GM12878 (cell line): ENCODE measurements around the gene CHAMP1. TPM values are rescaled to one million over a fixed set of nuclear protein-coding genes. Genes with fewer than 3 reads are reported as not detected.

Source experiments
- ATAC-seq: fragments of 200-7000 bp; cut with Tn5 transposase; 3 replicates; pipeline ENCODE4 v1.9.1; 2020; ENCODE audit warnings: mild to moderate bottlenecking, moderate library complexity
- BruUV-seq: library from RNA; stranded (reverse); fragments of 400-500 nt; replicated peaks from 2 replicates; lab custom pipeline; 2021; lab: Mats Ljungman, UMichigan
- CTCF ChIA-PET: fragments of 300-600 bp; sonication (Branson Sonifier 250); formaldehyde crosslinking; extraction: SDS; loops from one replicate; lab custom pipeline; 2021; ENCODE audit warnings: inconsistent platforms; lab: Yijun Ruan, JAX
- POLR2A ChIA-PET: fragments of 350-600 bp; formaldehyde crosslinking; extraction: SDS; loops from one replicate; lab custom pipeline; 2021; ENCODE audit warnings: inconsistent platforms; lab: Charles Lee
- RAD21 ChIA-PET: fragments of 300-600 bp; sonication (Branson Sonifier 250); formaldehyde crosslinking; loops from one replicate; lab custom pipeline; 2023; ENCODE audit warnings: antibody characterized with exemption; ENCODE audit not compliant: unreplicated experiment; lab: Charles Lee
- SMC1A ChIA-PET: fragments of 300-600 bp; sonication (Branson Sonifier 250); formaldehyde crosslinking; loops from one replicate; lab custom pipeline; 2023; ENCODE audit not compliant: unreplicated experiment, uncharacterized antibody; lab: Charles Lee
- DNase-seq: peaks from one replicate; pipeline ENCODE4 v3.0.0-alpha.2; 2011; ENCODE audit warnings: low read depth, low spot score
- FAIRE-seq: peaks from 3 replicates; lab custom pipeline; 2011; peaks lifted over from hg19 to GRCh38; lab: Jason Lieb, UNC
- H2AFZ ChIP-seq: 2 replicates; pipeline ENCODE4 v1.6.0; 2011; ENCODE audit warnings: low read depth, low read length, control low read depth; ENCODE audit not compliant: control insufficient read depth
- H3K27ac ChIP-seq: 2 replicates; pipeline ENCODE4 v1.5.1; 2011; ENCODE audit warnings: control low read depth; ENCODE audit not compliant: control insufficient read depth, insufficient read depth
- H3K27me3 ChIP-seq, 2 experiments: replicated peaks in 1 of 2; 2 replicates each; pipeline versions ENCODE4 v1.6.0 to v1.6.1; 2011; ENCODE audit warnings: low read length in 1 of 2; ENCODE audit not compliant: control insufficient read depth in 2 of 2, insufficient read depth in 2 of 2
- H3K36me3 ChIP-seq, 2 experiments: 2 replicates each; pipeline ENCODE4 v1.5.1; 2011; ENCODE audit warnings: low read length in 1 of 2; ENCODE audit not compliant: control insufficient read depth in 2 of 2, insufficient read depth in 2 of 2
- H3K4me1 ChIP-seq: 2 replicates; pipeline ENCODE4 v1.6.1; 2011; ENCODE audit warnings: mild to moderate bottlenecking, low read length, moderate library complexity, mixed read lengths; ENCODE audit not compliant: control insufficient read depth, insufficient read depth
- H3K4me2 ChIP-seq: 2 replicates; pipeline ENCODE4 v1.6.0; 2011; ENCODE audit warnings: control low read depth; ENCODE audit not compliant: control insufficient read depth, insufficient read depth
- H3K4me3 ChIP-seq: fragments of 200-600 bp; sonication (generic); 2 replicates; pipeline ENCODE4 v1.5.1; 2016
- H3K79me2 ChIP-seq: 2 replicates; pipeline ENCODE4 v1.6.0; 2011; ENCODE audit warnings: low read length; ENCODE audit not compliant: control insufficient read depth, insufficient read depth
- H3K9ac ChIP-seq: 2 replicates; pipeline ENCODE4 v1.8.0; 2011; ENCODE audit warnings: low read length, control low read depth, mixed read lengths; ENCODE audit not compliant: control insufficient read depth, insufficient read depth
- H3K9me3 ChIP-seq: replicated peaks from 3 replicates; pipeline ENCODE4 v1.5.1; 2011; ENCODE audit warnings: mild to moderate bottlenecking, low read length; ENCODE audit not compliant: control insufficient read depth, insufficient read depth
- H4K20me1 ChIP-seq: 2 replicates; pipeline ENCODE4 v1.6.0; 2011; ENCODE audit not compliant: control insufficient read depth, insufficient read depth
- BMI1 ChIP-seq: fragments of 450-650 bp; IDR thresholded peaks from 2 replicates; pipeline ENCODE4 v1.6.1; 2016; ENCODE audit warnings: mild to moderate bottlenecking, moderate library complexity, borderline replicate concordance
- CREM ChIP-seq: IDR thresholded peaks from 2 replicates; pipeline ENCODE4 v1.6.1; 2014; ENCODE audit warnings: antibody characterized with exemption, low read depth
- ETV6 ChIP-seq, 2 experiments: fragments of 450-650 bp in 1 of 2; IDR thresholded peaks in 1 of 2; conservative IDR thresholded peaks in 1 of 2; 2 replicates each; pipeline ENCODE4 v1.6.1; 2014; ENCODE audit warnings: antibody characterized with exemption in 1 of 2, borderline replicate concordance in 1 of 2, low read depth in 1 of 2, mild to moderate bottlenecking in 1 of 2, moderate library complexity in 1 of 2
- FOXM1 ChIP-seq: IDR thresholded peaks from 2 replicates; pipeline ENCODE4 v1.6.1; 2012; ENCODE audit warnings: low read depth, mild to moderate bottlenecking, inconsistent platforms, low read length, moderate library complexity
- IKZF1 ChIP-seq: fragments of 450-650 bp; conservative IDR thresholded peaks from 2 replicates; pipeline ENCODE4 v1.6.1; 2017; ENCODE audit warnings: antibody characterized with exemption, mild to moderate bottlenecking
- IKZF2 ChIP-seq, 2 experiments: fragments of 450-650 bp; IDR thresholded peaks; 2 replicates each; pipeline ENCODE4 v1.6.1; 2017; ENCODE audit warnings: mild to moderate bottlenecking in 2 of 2, moderate library complexity in 2 of 2
- KAT2A ChIP-seq: conservative IDR thresholded peaks from 2 replicates; pipeline ENCODE4 v1.6.1; 2011; ENCODE audit warnings: low read depth, low read length; ENCODE audit not compliant: control insufficient read depth
- MEF2A ChIP-seq: IDR thresholded peaks from 2 replicates; pipeline ENCODE4 v1.6.1; 2011; ENCODE audit warnings: low read depth, mild to moderate bottlenecking, low read length, moderate library complexity; ENCODE audit not compliant: insufficient read depth
- RCOR1 ChIP-seq: conservative IDR thresholded peaks from 2 replicates; pipeline ENCODE4 v1.6.1; 2012; ENCODE audit warnings: low read depth, low read length, improper control_type of control experiment
- SMARCA5 ChIP-seq: fragments of 450-650 bp; IDR thresholded peaks from 2 replicates; pipeline ENCODE4 v1.6.1; 2017; ENCODE audit warnings: mild to moderate bottlenecking
- YBX1 ChIP-seq: fragments of 450-650 bp; IDR thresholded peaks from 2 replicates; pipeline ENCODE4 v1.6.1; 2016; ENCODE audit warnings: antibody characterized with exemption
- ZNF592 ChIP-seq: fragments of 450-650 bp; IDR thresholded peaks from 2 replicates; pipeline ENCODE4 v1.6.1; 2017; ENCODE audit warnings: mild to moderate bottlenecking, moderate library complexity
- WGBS: methylation state at CpG from one replicate; pipeline ENCODE4 v1.1.6; 2016; ENCODE audit warnings: low lambda C conversion rate; ENCODE audit not compliant: insufficient replicate concordance, insufficient coverage; ENCODE audit errors: missing lambda C conversion rate; 5-methylcytosine and 5-hydroxymethylcytosine counted together
- in situ Hi-C: fragments of 300-500 bp; cut with MboI; formaldehyde crosslinking; loops from 9 replicates; pipeline ENCODE4 v1.14.3; 2018; ENCODE audit warnings: mixed read lengths
- intact Hi-C: fragments of 100-400 bp; cut with micrococcal nuclease; formaldehyde crosslinking; loops from one replicate; pipeline ENCODE4 v1.14.2; 2022; ENCODE audit not compliant: unreplicated experiment
- polyA plus RNA-seq, 11 experiments: library from polyadenylated mRNA; depleted of rRNA in 4 of 11; unstranded in 6 of 11; stranded (reverse) in 5 of 11; fragments of >200 nt; fragmentation: Nextera tagmentation in 4 of 11; fragmentation: Illumina TruSeq in 1 of 11; extraction: Ambion mirVana in 4 of 11; extraction: Trizol in 1 of 11; gene quantifications; 1 replicate in 1 of 11; 2 replicates in 10 of 11; pipeline versions ENCODE4 v1.2.1 to v1.2.3, GENCODE V29; 2011 to 2016; ENCODE audit warnings: inconsistent platforms in 2 of 11, missing spikeins in 2 of 11, low read depth in 1 of 11
- total RNA-seq, 4 experiments: library from RNA; depleted of rRNA in 3 of 4; stranded (reverse); fragments of >200 nt in 3 of 4; fragmentation: Illumina TruSeq in 1 of 4; extraction: Trizol in 1 of 4; gene quantifications; 2 replicates each; pipeline versions ENCODE4 v1.2.1 to v1.2.3, GENCODE V29; 2013 to 2021

The CHAMP1 gene
- total and polyA plus RNA-seq, 10 of the 15 experiments (the other 5 are each of a cell fraction or from before 2014, with no cell fraction given): 1.1 to 54.8 (median 23.9) TPM

DNA sequence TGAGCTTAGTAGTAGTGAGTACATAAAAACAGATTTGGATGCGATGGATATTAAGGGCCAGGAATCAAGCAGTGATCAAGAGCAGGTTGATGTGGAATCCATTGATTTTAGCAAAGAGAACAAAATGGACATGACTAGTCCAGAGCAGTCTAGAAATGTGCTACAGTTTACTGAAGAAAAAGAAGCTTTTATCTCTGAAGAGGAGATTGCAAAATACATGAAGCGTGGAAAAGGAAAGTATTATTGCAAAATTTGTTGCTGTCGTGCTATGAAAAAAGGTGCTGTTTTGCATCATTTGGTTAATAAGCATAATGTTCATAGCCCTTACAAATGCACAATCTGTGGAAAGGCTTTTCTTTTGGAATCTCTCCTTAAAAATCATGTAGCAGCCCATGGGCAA lies 11.4 kb downstream of the CHAMP1 start:
- intact Hi-C loops (no loop called here), in situ Hi-C loops (no loop called here)
- Histone ChIP-seq H3K79me2 (peaks cover 11% of the 10 kb centered on the region), H3K27me3 (no peaks in the 10 kb centered on the region), H3K9ac (no peak overlapping the region), H3K27ac (no peak overlapping the region), H3K4me1 (no peaks in the 10 kb centered on the region), H3K9me3 (no peaks in the 10 kb centered on the region), H3K36me3 (peaks cover 15 to 29% of the 10 kb centered on the region in 2 experiments), H3K4me2 (no peak overlapping the region), H2AFZ (no peak overlapping the region), H3K4me3 (no peak overlapping the region), H4K20me1 (no peaks in the 10 kb centered on the region)
- ATAC-seq (no peak), FAIRE-seq (no peak), DNase-seq (no peak)
- ChIA-PET CTCF (interaction anchor here (1.2 to 2.7 kb wide), 2 partner anchors 8 to 14 kb away, joined by 3 to 9 read pairs; no protein-coding TSS in a partner anchor), RAD21 (interaction anchor here (1.0 kb wide), 1 partner anchor 8 kb away, joined by 3 read pairs; no protein-coding TSS in a partner anchor), POLR2A (interaction anchor here (0.5 to 1.7 kb wide), 5 partner anchors 8 to 55 kb away, joined by 3 to 5 read pairs (median 3); no protein-coding TSS in a partner anchor), SMC1A (interaction anchor here (1.1 to 2.5 kb wide), 7 partner anchors 8 to 88 kb away, joined by 3 to 17 read pairs (median 5); no protein-coding TSS in a partner anchor)
- TF ChIP-seq MEF2A: no peak
- no peak for TF ChIP-seq BMI1
- TF ChIP-seq FOXM1: no peak
- no peak for TF ChIP-seq ETV6 (conservative IDR thresholded peaks at IDR 0.05 in 1 of 2, IDR thresholded peaks at IDR 0.05 in 1 of 2; ENCODE audit: borderline replicate concordance in 1 of 2, low read depth in 1 of 2)
- no peak for TF ChIP-seq CREM
- no TSS peak for BruUV-seq
- WGBS: 73% methylated on average over 3 of the region's 3 CpGs

GRCh38 chr13:114328034-114328433 lies 13.7 kb downstream of the CHAMP1 start:
- POLR2A ChIA-PET: interaction anchor here (1.2 kb wide), 1 partner anchor 49 kb away, joined by 3 read pairs; no protein-coding TSS in a partner anchor
- Histone ChIP-seq H3K4me1 (no peaks in the 10 kb centered on the region), H3K36me3 (peaks cover 13 to 29% of the 10 kb centered on the region in 2 experiments), H3K27ac (no peak overlapping the region), H3K79me2 (peaks cover 6% of the 10 kb centered on the region), H3K9me3 (no peaks in the 10 kb centered on the region), H3K4me2 (no peak overlapping the region), H3K9ac (no peak overlapping the region), H3K4me3 (no peak overlapping the region), H3K27me3 (no peaks in the 10 kb centered on the region), H2AFZ (no peak overlapping the region), H4K20me1 (no peaks in the 10 kb centered on the region)
- no peak for TF ChIP-seq RCOR1
- no peak for TF ChIP-seq ZNF592
- TF ChIP-seq YBX1: no peak
- no peak for TF ChIP-seq IKZF1
- no peak for TF ChIP-seq KAT2A
- TF ChIP-seq IKZF2 (IDR thresholded peaks at IDR 0.05): no peak
- TF ChIP-seq SMARCA5: no peak
- in situ Hi-C loops (no loop called here), intact Hi-C loops (no loop called here)
- SMC1A ChIA-PET: interaction anchor here (1.3 to 1.7 kb wide), 2 partner anchors 10 to 14 kb away, joined by 3 to 6 read pairs; no protein-coding TSS in a partner anchor
- WGBS: 60% methylated on average over 6 of the region's 6 CpGs
- CTCF ChIA-PET: interaction anchor here (0.6 to 3.0 kb wide), 2 partner anchors 10 to 64 kb away, joined by 3 to 11 read pairs; no protein-coding TSS in a partner anchor
- RAD21 ChIA-PET: no interaction called here
- no peak for DNase-seq
- no peak for ATAC-seq
- BruUV-seq: no TSS peak
- FAIRE-seq: no peak
